GM20000 (cell line): Measurements from ENCODE around the gene CCDC54.
"Not testable (repeated sequence)": the region's sequence is repeated elsewhere in the genome, so short reads cannot be mapped to it uniquely, and the experiment has no call there.

Experiments
- DNase-seq: peaks from one replicate; pipeline ENCODE4 v3.0.0; 2012; ENCODE audit warnings: low spot score
- CTCF ChIP-seq: IDR thresholded peaks from 2 replicates; pipeline ENCODE4 v1.5.1; 2012; ENCODE audit warnings: mild to moderate bottlenecking, control low read depth; ENCODE audit errors: extremely low read depth, missing control alignments

Gene CCDC54

DNA sequence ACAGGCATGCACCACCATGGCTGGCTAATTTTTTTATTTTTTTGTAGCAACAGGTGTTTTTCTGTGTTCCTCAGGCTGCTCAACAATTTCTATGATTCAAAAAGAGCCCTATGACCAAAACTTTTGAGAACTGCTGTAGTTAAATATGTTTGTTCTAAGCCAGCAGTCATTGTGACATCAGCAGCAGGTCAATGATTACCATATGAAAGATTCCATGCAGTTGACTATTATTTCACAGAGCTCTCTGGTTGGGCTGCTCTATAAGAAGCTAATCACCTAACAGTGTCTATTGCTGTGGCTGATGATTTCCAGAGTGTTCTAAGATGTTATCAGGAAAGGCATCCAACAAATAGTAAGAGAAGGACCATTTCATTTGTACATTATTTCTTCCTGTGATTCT is at the start of gene CCDC54:
Gene CCDC54 (plus strand): TSS at position 289 of the 400 bp plus-strand sequence. CDS start 149 bp downstream, outside the sequence.
- no peak for TF ChIP-seq CTCF
- no peak for DNase-seq

DNA sequence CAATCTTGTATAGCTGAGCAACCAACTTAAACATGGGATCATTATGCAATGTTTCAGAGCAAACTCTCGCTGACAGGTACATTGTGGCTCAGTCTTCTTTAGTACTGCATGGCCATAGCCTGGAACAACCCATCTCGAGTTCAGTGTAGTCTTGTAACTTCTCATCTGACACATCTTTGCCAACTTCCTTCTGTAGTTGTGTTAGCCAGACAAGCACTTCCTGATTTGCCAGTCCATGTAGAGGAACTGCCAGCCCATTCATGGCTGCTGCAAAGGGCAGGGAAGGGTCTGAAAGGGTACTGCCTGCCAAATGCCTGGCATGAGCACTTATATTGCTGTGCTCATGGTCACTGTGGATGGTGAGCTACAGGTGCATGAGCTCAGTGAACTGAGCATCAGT is 49.2 kb upstream of the CCDC54 start:
- no peak for TF ChIP-seq CTCF
- DNase-seq = no peak

- TF ChIP-seq CTCF = no peak
- DNase-seq = no peak
Measured at GRCh38 chr3:107329088-107329487, 48.2 kb upstream of the CCDC54 start.

GRCh38 chr3:107339690-107340089 is 37.5 kb upstream of the CCDC54 start:
- not testable (repeated sequence) for DNase-seq

DNA sequence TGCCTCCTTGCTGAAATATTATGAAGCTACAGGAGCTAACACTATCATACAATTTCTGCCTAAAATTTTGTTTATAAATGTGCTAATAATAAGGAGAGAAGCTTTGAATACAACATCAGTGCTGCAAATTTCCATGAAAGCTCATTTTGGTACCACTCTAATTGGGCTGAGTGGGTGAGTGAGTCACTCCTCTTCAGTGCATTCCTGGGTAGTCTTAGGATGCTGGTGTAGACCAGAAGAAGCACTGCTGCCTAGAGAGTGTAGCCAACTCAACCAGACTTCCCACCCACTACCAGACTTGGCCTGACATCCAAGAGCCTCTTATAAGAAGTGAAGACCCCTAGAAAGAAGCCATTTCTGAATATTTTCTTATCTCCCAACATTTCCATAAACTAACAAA is 32.5 kb upstream of the CCDC54 start:
- no peak for DNase-seq
- no peak for TF ChIP-seq CTCF

DNA sequence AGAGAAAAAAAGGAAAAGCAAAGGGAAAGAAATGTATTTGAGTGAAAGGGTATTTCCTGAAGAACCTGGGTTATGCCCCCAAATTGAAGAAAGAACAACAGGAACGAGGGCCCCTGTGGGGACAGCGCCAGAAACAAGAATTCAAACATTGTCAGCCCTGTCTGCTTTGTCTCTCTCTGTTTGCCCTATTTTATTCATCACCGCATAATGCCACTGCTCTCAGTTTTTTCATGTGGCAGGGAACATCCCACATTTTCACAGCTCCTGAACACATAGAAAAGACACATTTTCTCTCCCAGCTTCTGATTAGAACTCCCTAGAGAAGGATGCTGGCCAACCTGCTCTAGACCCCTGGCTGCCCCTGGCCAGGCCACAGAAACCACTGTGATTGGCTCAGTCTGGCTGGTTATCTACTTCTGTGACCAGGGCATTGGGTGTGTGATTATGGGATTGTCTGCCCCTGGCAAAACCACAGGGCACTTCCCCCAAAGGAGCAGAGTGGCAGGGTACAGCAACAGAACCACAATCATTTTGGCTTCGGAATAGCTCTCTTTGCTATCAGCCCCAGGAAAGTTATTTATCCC is 31.3 kb upstream of the CCDC54 start:
- no peak for TF ChIP-seq CTCF

DNA sequence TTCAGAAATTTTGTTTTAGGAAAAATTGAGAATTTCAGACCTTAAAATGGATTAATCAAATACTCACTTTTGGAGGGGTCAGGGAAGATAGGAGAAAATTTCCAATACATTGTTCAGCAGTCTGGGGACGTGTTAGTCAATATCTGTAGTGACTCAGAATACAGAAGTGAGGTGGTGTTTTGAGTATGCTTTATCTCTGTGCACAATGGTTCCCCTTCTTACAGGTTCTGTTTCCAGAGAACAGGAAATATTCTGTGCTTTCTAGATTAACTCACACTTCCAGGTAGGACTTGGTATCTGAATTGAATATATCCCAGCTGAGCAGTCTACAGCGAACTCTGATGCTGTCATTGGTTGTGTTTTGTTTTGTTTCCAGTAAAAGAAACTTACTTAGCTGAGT is 30.7 kb upstream of the CCDC54 start:
- DNase-seq = no peak
- TF ChIP-seq CTCF = no peak

More for the DNA sequence above, 31.3 kb upstream of the CCDC54 start:
- DNase-seq = no peak

DNA sequence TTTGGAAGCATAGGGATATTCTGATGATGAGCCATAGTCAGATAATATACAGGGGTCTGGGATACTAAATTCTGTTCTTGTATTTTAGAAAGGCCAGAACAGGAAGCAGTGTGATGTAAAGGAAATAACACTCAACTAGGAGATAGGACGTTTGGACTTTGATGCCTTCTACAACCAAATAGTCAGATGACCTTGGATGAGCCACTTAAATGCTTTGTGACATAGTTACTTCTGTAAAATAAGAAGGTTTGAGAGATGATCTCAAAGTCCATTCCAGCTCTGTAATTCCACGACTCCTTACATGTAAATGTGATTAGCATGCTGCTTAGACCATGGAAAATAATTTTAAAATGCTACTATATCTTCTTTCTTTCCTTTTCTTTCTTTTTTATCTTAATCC is 29.5 kb upstream of the CCDC54 start:
- no peak for DNase-seq
- no peak for TF ChIP-seq CTCF
